8988T (cell line): ENCODE results near the gene SEC22B.
"Not testable (repeated sequence)": the region's sequence is repeated elsewhere in the genome, so short reads cannot be mapped to it uniquely, and the experiment has no call there.

Experiments used
- DNase-seq: peaks from one replicate; pipeline ENCODE4 v3.0.0; 2011

The SEC22B gene

GRCh38 chr1:120112212-120112611, 64.1 kb downstream of the SEC22B start:
- DNase-seq = not testable (repeated sequence)

GRCh38 chr1:120111771-120112170, 64.5 kb downstream of the SEC22B start:
- not testable (repeated sequence) for DNase-seq

DNA sequence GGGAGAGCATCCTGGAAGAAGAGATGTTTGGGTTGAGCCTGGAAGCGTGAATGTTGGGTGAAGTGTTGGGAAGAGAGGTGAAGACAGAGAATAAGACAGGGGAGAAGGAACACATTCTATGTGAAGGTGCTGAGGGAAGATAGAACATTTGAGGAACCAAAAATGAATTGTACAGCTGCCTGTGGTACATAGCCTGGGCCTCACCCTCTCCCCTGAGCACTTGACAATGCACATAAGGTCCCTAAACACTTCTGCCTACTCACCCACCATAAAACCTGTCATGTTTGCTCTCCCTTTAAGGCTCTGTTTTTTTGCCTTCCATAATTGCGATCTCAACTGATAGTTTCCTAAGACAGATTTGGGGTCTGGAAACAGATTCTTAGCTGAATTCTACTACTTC, 65.3 kb downstream of the SEC22B start:
- not testable (repeated sequence) for DNase-seq

DNA sequence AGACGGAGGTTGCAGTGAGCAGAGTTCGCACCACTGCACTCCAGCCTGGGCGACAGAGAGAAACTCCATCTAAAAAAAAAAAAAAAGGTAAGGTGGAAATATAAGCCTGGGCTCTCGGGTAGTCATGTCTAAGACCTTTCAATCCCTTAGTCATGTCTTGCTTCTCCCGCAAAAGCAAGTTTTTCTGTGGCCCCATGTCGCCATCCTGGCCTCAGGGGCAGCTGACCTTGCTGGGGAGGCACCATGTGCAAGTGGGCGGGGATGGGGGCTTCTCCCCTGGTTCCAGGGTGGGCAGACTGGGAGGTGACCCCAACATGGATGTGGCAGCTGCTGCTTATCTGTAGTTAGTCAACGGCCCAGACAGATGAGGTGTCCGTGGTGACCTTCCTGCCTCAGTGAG, 66.7 kb downstream of the SEC22B start:
- not testable (repeated sequence) for DNase-seq

GRCh38 chr1:120109180-120109579, 67.1 kb downstream of the SEC22B start:
- DNase-seq = not testable (repeated sequence)

GRCh38 chr1:120105288-120105687, 71.0 kb downstream of the SEC22B start:
- DNase-seq = not testable (repeated sequence)

- DNase-seq = not testable (repeated sequence)
Observed at GRCh38 chr1:120103768-120104167, 72.6 kb downstream of the SEC22B start.

GRCh38 chr1:120101593-120101992, 74.7 kb downstream of the SEC22B start:
- not testable (repeated sequence) for DNase-seq
